Esophagus (tissue), 2 donors: ENCODE results near the gene PTPRR. TPM values are rescaled to one million over a fixed set of nuclear protein-coding genes. Genes with fewer than 3 reads are reported as not detected.

Experiments
- H3K27ac ChIP-seq, 2 donors: one replicate each; pipeline ENCODE4 v1.5.1; 2013; ENCODE audit warnings: low read depth in 2 of 2, mild to moderate bottlenecking in 2 of 2, inconsistent platforms in 1 of 2, low read length in 1 of 2, moderate library complexity in 1 of 2
- H3K27me3 ChIP-seq, 2 donors: one replicate each; pipeline ENCODE4 v1.6.1; 2013; ENCODE audit warnings: low read length in 2 of 2, control low read depth in 1 of 2, mild to moderate bottlenecking in 1 of 2; ENCODE audit not compliant: insufficient read depth in 2 of 2, control insufficient read depth in 1 of 2
- H3K36me3 ChIP-seq, 2 donors: one replicate each; pipeline ENCODE4 v1.6.1; 2013; ENCODE audit warnings: low read length in 1 of 2; ENCODE audit not compliant: control insufficient read depth in 2 of 2, insufficient read depth in 2 of 2
- H3K4me1 ChIP-seq, 2 donors: one replicate each; pipeline ENCODE4 v1.6.1; 2013; ENCODE audit warnings: low read length in 1 of 2; ENCODE audit not compliant: control insufficient read depth in 2 of 2, insufficient read depth in 2 of 2
- H3K4me3 ChIP-seq, 2 donors: one replicate each; pipeline ENCODE4 v1.5.1; 2013; ENCODE audit warnings: low read length in 2 of 2, mild to moderate bottlenecking in 2 of 2, low read depth in 1 of 2, moderate library complexity in 1 of 2
- H3K9me3 ChIP-seq, 2 donors: one replicate each; pipeline ENCODE4 v1.6.1; 2013; ENCODE audit warnings: mild to moderate bottlenecking in 2 of 2, low read depth in 1 of 2, low read length in 1 of 2, moderate library complexity in 1 of 2; ENCODE audit not compliant: control insufficient read depth in 2 of 2, insufficient read depth in 1 of 2
- WGBS, 2 donors: extraction: QIAGEN DNeasy Blood & Tissue Kit; methylation state at CpG; one replicate each; pipeline ENCODE4 v1.1.7; 2013; 5-methylcytosine and 5-hydroxymethylcytosine counted together
- polyA plus RNA-seq, 2 donors: library from polyadenylated mRNA; stranded (reverse); fragments of 200-250 nt; gene quantifications; one replicate each; pipeline ENCODE4 v1.2.3, GENCODE V29; 2013
- donor health status: healthy with polysubstance abuse.
- donor health status: Bipolar disorder and iron deficiency.

The PTPRR gene
- polyA plus RNA-seq, 2 donors: 0.05 to 0.06 TPM

DNA sequence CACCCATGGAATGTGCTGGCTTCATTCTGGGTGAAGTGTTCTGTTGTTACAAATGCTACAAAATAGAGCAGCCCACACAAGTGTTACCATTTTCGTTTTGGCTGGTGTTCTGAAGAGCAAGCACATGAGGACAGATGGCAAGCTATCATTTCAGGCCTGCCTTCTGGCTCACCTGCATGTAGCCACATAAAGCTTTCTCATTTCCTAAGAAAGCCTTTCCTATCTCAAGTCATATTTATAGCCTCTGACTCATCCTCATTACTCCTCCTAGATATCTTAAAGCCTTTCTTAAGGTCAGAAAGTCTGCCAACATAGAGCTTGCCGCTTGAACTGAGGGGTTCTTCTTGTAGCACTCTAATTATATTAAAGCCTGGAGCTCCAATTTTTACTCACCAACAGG is 89.0 kb downstream of the PTPRR start:
- Histone ChIP-seq H3K36me3 (no peaks in the 10 kb centered on the region), H3K4me3 (no peak overlapping the region), H3K27me3 (no peaks in the 10 kb centered on the region), H3K4me1 (no peaks in the 10 kb centered on the region), H3K27ac (no peak overlapping the region), H3K9me3 (no peaks in the 10 kb centered on the region)
- WGBS, 2 donors: 50 to 52% methylated on average over 2 of the region's 2 CpGs

GRCh38 chr12:70830221-70831061 is 90.1 kb downstream of the PTPRR start:
- 66 to 74% methylated on average over 4 of the region's 4 CpGs for WGBS, 2 donors
- H3K9me3 ChIP-seq: no peaks in the 10 kb centered on the region
- no peak overlapping the region for H3K4me3 ChIP-seq
- no peaks in the 10 kb centered on the region for H3K27me3 ChIP-seq
- H3K4me1 ChIP-seq: no peaks in the 10 kb centered on the region
- H3K27ac ChIP-seq: no peak overlapping the region
- H3K36me3 ChIP-seq: no peaks in the 10 kb centered on the region

DNA sequence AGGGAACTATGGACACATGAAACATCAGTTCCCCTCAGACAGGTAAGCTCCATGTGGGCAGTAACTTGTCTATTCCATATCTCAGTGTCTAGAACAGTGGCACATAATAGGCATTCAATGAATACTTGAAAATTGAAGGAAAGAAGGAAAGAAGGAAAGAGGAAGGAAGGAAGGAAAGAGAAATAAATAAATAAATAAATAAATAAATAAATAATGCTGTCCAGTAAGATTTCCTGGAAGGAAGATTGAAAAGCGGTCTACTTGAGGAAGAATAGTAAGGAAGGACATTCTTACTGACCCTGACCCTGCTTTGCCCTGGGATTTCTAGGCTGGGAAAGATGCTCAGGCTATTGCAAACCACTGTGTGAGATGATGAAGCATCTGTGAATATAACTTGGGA is 91.5 kb downstream of the PTPRR start:
- Histone ChIP-seq H3K27ac (no peak overlapping the region), H3K9me3 (no peaks in the 10 kb centered on the region), H3K4me1 (no peaks in the 10 kb centered on the region), H3K36me3 (no peaks in the 10 kb centered on the region), H3K4me3 (no peak overlapping the region), H3K27me3 (no peaks in the 10 kb centered on the region)
- WGBS, 2 donors: 89 to 90% methylated on average over 1 of the region's 1 CpG

DNA sequence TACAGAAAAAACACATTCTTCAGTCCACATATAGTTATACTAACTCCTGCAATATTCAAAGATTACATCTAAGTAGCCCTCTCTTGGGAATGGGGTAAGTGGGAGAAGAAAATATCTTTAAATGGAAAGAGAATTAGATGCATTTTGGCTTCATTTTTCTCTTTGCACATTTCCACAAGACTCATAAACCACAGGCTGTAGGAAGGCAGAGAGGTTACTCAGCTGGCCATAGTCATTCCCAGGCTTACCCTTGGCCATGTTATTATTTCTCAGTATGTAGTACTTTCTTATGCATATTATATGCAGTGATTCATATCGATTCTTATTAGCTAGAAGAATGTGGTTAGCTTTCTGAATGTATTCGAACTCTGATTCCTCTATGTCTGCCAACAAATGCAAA is 92.2 kb downstream of the PTPRR start:
- H3K4me1 ChIP-seq: no peaks in the 10 kb centered on the region
- no peak overlapping the region for H3K27ac ChIP-seq
- no peaks in the 10 kb centered on the region for H3K36me3 ChIP-seq
- no peaks in the 10 kb centered on the region for H3K27me3 ChIP-seq
- no peak overlapping the region for H3K4me3 ChIP-seq
- 70 to 81% methylated on average over 2 of the region's 2 CpGs for WGBS, 2 donors
- no peaks in the 10 kb centered on the region for H3K9me3 ChIP-seq

- Histone ChIP-seq H3K27me3 (no peaks in the 10 kb centered on the region), H3K9me3 (no peaks in the 10 kb centered on the region), H3K4me1 (no peaks in the 10 kb centered on the region), H3K36me3 (no peaks in the 10 kb centered on the region), H3K27ac (no peak overlapping the region), H3K4me3 (no peak overlapping the region)
- WGBS, 2 donors: 58 to 66% methylated on average over 3 of the region's 3 CpGs
Measured at GRCh38 chr12:70826156-70826555, 94.4 kb downstream of the PTPRR start.

GRCh38 chr12:70824511-70824910 is 96.0 kb downstream of the PTPRR start:
- 50 to 53% methylated on average over 4 of the region's 4 CpGs for WGBS, 2 donors
- Histone ChIP-seq H3K27ac (no peak overlapping the region), H3K4me3 (no peak overlapping the region), H3K9me3 (no peaks in the 10 kb centered on the region), H3K4me1 (no peaks in the 10 kb centered on the region), H3K27me3 (no peaks in the 10 kb centered on the region), H3K36me3 (no peaks in the 10 kb centered on the region)

- H3K4me3 ChIP-seq: no peak overlapping the region
- no peak overlapping the region for H3K27ac ChIP-seq
- 61 to 65% methylated on average over 7 of the region's 7 CpGs for WGBS, 2 donors
- no peaks in the 10 kb centered on the region for H3K27me3 ChIP-seq
- H3K4me1 ChIP-seq: no peaks in the 10 kb centered on the region
- no peaks in the 10 kb centered on the region for H3K9me3 ChIP-seq
- H3K36me3 ChIP-seq: no peaks in the 10 kb centered on the region
Measured at GRCh38 chr12:70823182-70823976, 97.2 kb downstream of the PTPRR start.

DNA sequence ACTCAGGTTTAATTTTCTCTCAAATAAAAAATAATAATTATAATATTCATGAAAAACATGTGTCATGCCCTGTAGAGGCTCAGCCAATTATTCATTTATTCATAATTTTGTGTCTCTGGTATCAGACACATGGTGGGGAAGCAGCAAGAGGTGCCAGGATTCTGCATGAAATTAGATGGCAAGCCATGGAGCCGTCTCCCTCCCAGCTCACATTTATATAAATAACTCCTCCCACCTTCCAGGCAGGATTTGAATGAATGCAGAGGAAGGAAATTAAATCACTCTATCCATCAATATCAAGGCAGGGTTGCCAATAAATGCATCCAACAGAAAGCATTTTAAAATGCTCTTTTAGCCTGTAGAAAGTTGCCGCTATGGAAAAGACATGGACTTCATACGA is 98.1 kb downstream of the PTPRR start:
- Histone ChIP-seq H3K9me3 (peaks cover 0 to 3% of the 10 kb centered on the region in 2 donors), H3K27ac (no peak overlapping the region), H3K4me1 (no peaks in the 10 kb centered on the region), H3K4me3 (no peak overlapping the region), H3K36me3 (no peaks in the 10 kb centered on the region), H3K27me3 (no peaks in the 10 kb centered on the region)
- WGBS, 2 donors: 72 to 80% methylated on average over 3 of the region's 3 CpGs

GRCh38 chr12:70815971-70816391 is 104.6 kb downstream of the PTPRR start:
- Histone ChIP-seq H3K36me3 (no peaks in the 10 kb centered on the region), H3K4me1 (no peaks in the 10 kb centered on the region), H3K27ac (no peak overlapping the region), H3K27me3 (no peaks in the 10 kb centered on the region), H3K4me3 (no peak overlapping the region), H3K9me3 (peaks cover 0 to 6% of the 10 kb centered on the region in 2 donors)
- WGBS, 2 donors: 57 to 65% methylated on average over 2 of the region's 2 CpGs
